Measurements from ENCODE around the gene ACOT7. TPM values are rescaled to one million over a fixed set of nuclear protein-coding genes. Genes with fewer than 3 reads are reported as not detected.

Gene ACOT7
- total and polyA plus RNA-seq, 11 donors: 5.7 to 38.9 (median 12.6) TPM

GRCh38 chr1:6254691-6255090 lies 138.9 kb downstream of the ACOT7 start:
- DNase-seq (no peak), ATAC-seq (no peak)
- 86 to 92% (median 89%) methylated on average over 16 of the region's 16 CpGs for WGBS, 4 donors
- Histone ChIP-seq H3K9me3 (no peaks in the 10 kb centered on the region), H3K36me3 (peaks cover 0 to 4% (median 0%) of the 10 kb centered on the region in 9 donors), H3K27me3 (peaks cover 0 to 35% (median 23%) of the 10 kb centered on the region in 9 donors), H3K4me1 (peaks cover 0 to 10% (median 4%) of the 10 kb centered on the region in 12 donors), H3K27ac (no peak overlapping the region), H3K4me3 (no peak overlapping the region)
- TF ChIP-seq CTCF (IDR thresholded peaks at IDR 0.05) (no peak), POLR2A (IDR thresholded peaks at IDR 0.05) (no peak)
- intact Hi-C loops (cut with DNase I): no loop called here

GRCh38 chr1:6253380-6253779 lies 140.2 kb downstream of the ACOT7 start:
- WGBS, 4 donors: 93% methylated on average over 8 to 9 of the region's 9 CpGs

GRCh38 chr1:6252374-6252710 lies 141.2 kb downstream of the ACOT7 start:
- H3K27me3 ChIP-seq: peaks cover 2 to 49% (median 23%) of the 10 kb centered on the region in 9 donors
- H3K36me3 ChIP-seq: peaks cover 0 to 4% (median 0%) of the 10 kb centered on the region in 9 donors
- intact Hi-C loops (cut with DNase I): no loop called here
- no peak overlapping the region for H3K27ac ChIP-seq
- DNase-seq: peak in 1 of 5 donors; percentile 57
- no peaks in the 10 kb centered on the region for H3K9me3 ChIP-seq
- TF ChIP-seq POLR2A (IDR thresholded peaks at IDR 0.05) (no peak), CTCF (IDR thresholded peaks at IDR 0.05) (no peak)
- H3K4me1 ChIP-seq: peaks cover 0 to 15% (median 4%) of the 10 kb centered on the region in 12 donors
- no peak overlapping the region for H3K4me3 ChIP-seq
- 79 to 96% (median 90%) methylated on average over 4 of the region's 4 CpGs for WGBS, 4 donors
- no peak for ATAC-seq

More at GRCh38 chr1:6253380-6253779, 140.2 kb downstream of the ACOT7 start:
- no peak overlapping the region for H3K4me3 ChIP-seq
- DNase-seq (no peak), ATAC-seq (no peak)
- peaks cover 0 to 4% (median 0%) of the 10 kb centered on the region in 9 donors for H3K36me3 ChIP-seq
- intact Hi-C loops (cut with DNase I): no loop called here
- H3K4me1 ChIP-seq: peaks cover 0 to 15% (median 4%) of the 10 kb centered on the region in 12 donors
- no peak overlapping the region for H3K27ac ChIP-seq
- no peak for TF ChIP-seq CTCF (IDR thresholded peaks at IDR 0.05)
- no peak for TF ChIP-seq POLR2A (IDR thresholded peaks at IDR 0.05)
- H3K9me3 ChIP-seq: no peaks in the 10 kb centered on the region
- peaks cover 0 to 38% (median 23%) of the 10 kb centered on the region in 9 donors for H3K27me3 ChIP-seq

- no peak for DNase-seq
- H3K27ac ChIP-seq: no peak overlapping the region
- H3K9me3 ChIP-seq: no peaks in the 10 kb centered on the region
- intact Hi-C loops (cut with DNase I): no loop called here
- ATAC-seq: no peak
- H3K4me1 ChIP-seq: peaks cover 0 to 17% (median 4%) of the 10 kb centered on the region in 12 donors
- peaks cover 2 to 52% (median 23%) of the 10 kb centered on the region in 9 donors for H3K27me3 ChIP-seq
- WGBS, 4 donors: 78 to 82% (median 80%) methylated on average over 15 of the region's 15 CpGs
- TF ChIP-seq POLR2A (IDR thresholded peaks at IDR 0.05) (no peak), CTCF (IDR thresholded peaks at IDR 0.05) (no peak)
- no peak overlapping the region for H3K4me3 ChIP-seq
- H3K36me3 ChIP-seq: peaks cover 0 to 4% (median 0%) of the 10 kb centered on the region in 9 donors
These were observed 141.7 kb downstream of the ACOT7 start for GRCh38 chr1:6251681-6252373.
